NCI-H2107 treated with DMSO at 0.1 percent for 48 hours (cell line): ENCODE data around the gene TUBB8B.
"Not testable (repeated sequence)": the region's sequence is repeated elsewhere in the genome, so short reads cannot be mapped to it uniquely, and the experiment has no call there.

Experiments
- DNase-seq: peaks from one replicate; lab custom pipeline; 2025; ENCODE audit not compliant: unreplicated experiment; lab: John Stamatoyannopoulos, UW

TUBB8B gene

GRCh38 chr18:13177-13576, 36.2 kb downstream of the TUBB8B start:
- not testable (repeated sequence) for DNase-seq

GRCh38 chr18:12773-13172, 36.6 kb downstream of the TUBB8B start:
- not testable (repeated sequence) for DNase-seq

- DNase-seq = not testable (repeated sequence)
Observed at GRCh38 chr18:11383-12274, 37.8 kb downstream of the TUBB8B start.

GRCh38 chr18:10624-11184, 38.7 kb downstream of the TUBB8B start:
- not testable (repeated sequence) for DNase-seq

GRCh38 chr18:9937-10336, 39.5 kb downstream of the TUBB8B start:
- DNase-seq = not testable (repeated sequence)
